Lung (tissue), 12 donors: ENCODE data around the gene KCTD12. TPM values are rescaled to one million over a fixed set of nuclear protein-coding genes. Genes with fewer than 3 reads are reported as not detected.
A peak's percentile ranks its signal among the peaks of the same experiment; 100 is the strongest.

Source experiments
- ATAC-seq: fragments of 200-7000 bp; cut with Tn5 transposase; one replicate; pipeline ENCODE4 v1.9.1; 2020; ENCODE audit warnings: moderate number of reproducible peaks; ENCODE audit not compliant: insufficient read depth, low FRiP score
- DNase-seq, 3 donors: peaks; one replicate each; pipeline ENCODE4 v3.0.0-alpha.2; 2013 to 2017
- H3K27ac ChIP-seq, 2 donors: one replicate each; pipeline ENCODE4 v1.5.1; 2013; ENCODE audit warnings: mild to moderate bottlenecking in 2 of 2, moderate library complexity in 2 of 2, control low read depth in 1 of 2, inconsistent platforms in 1 of 2, low read depth in 1 of 2, low read length in 1 of 2
- H3K27me3 ChIP-seq, 3 donors: one replicate each; pipeline ENCODE4 v1.5.1; 2013; ENCODE audit warnings: low read length in 2 of 3; ENCODE audit not compliant: control insufficient read depth in 3 of 3, insufficient read depth in 3 of 3
- H3K36me3 ChIP-seq, 4 donors: one replicate each; pipeline ENCODE4 v1.5.1; 2013; ENCODE audit warnings: low read length in 4 of 4, mild to moderate bottlenecking in 1 of 4, moderate library complexity in 1 of 4; ENCODE audit not compliant: control insufficient read depth in 4 of 4, insufficient read depth in 4 of 4
- H3K4me1 ChIP-seq, 5 donors: one replicate each; pipeline ENCODE4 v1.5.1; 2013; ENCODE audit warnings: low read length in 5 of 5, mild to moderate bottlenecking in 2 of 5, moderate library complexity in 1 of 5; ENCODE audit not compliant: control insufficient read depth in 5 of 5, insufficient read depth in 5 of 5
- H3K4me3 ChIP-seq: one replicate; pipeline ENCODE4 v1.5.1; 2013; ENCODE audit warnings: mild to moderate bottlenecking, control low read depth, moderate library complexity
- H3K9ac ChIP-seq, 2 donors: one replicate each; pipeline ENCODE4 v1.5.1; 2013; ENCODE audit warnings: low read length in 2 of 2, control low read depth in 1 of 2; ENCODE audit not compliant: insufficient read depth in 1 of 2
- H3K9me3 ChIP-seq, 4 donors: one replicate each; pipeline ENCODE4 v1.5.1; 2013; ENCODE audit warnings: low read length in 3 of 4, mild to moderate bottlenecking in 1 of 4, moderate library complexity in 1 of 4; ENCODE audit not compliant: control insufficient read depth in 4 of 4, insufficient read depth in 3 of 4
- WGBS, 2 donors: extraction: QIAGEN DNeasy Blood & Tissue Kit; methylation state at CpG; one replicate each; pipeline ENCODE4 v1.1.7; 2013; 5-methylcytosine and 5-hydroxymethylcytosine counted together
- polyA plus RNA-seq, 2 donors: library from polyadenylated mRNA; stranded (reverse); fragments of 200-250 nt; gene quantifications; one replicate each; pipeline ENCODE4 v1.2.1, GENCODE V29; 2013
- total RNA-seq, 2 donors: library from RNA; depleted of rRNA in 1 of 2; stranded (reverse); fragments of >200 nt in 1 of 2; gene quantifications; one replicate each; pipeline ENCODE4 v1.2.1, GENCODE V29; 2014 to 2021
- TF ChIP-seq, protein P1 (sequence below): IDR thresholded peaks from 2 replicates; pipeline ENCODE4 v1.5.1; 2012; ENCODE audit warnings: mild to moderate bottlenecking; ENCODE audit errors: control extremely low read depth, extremely low read depth
- donor health status: control.
- donor health status: control.
- donor health status: Bipolar disorder and iron deficiency.
- donor health status: healthy.
- donor health status: DM: yes; HTN: yes; CAD: no.

Gene KCTD12
- total and polyA plus RNA-seq, 4 donors = 26.2 to 188 (median 102) TPM

DNA sequence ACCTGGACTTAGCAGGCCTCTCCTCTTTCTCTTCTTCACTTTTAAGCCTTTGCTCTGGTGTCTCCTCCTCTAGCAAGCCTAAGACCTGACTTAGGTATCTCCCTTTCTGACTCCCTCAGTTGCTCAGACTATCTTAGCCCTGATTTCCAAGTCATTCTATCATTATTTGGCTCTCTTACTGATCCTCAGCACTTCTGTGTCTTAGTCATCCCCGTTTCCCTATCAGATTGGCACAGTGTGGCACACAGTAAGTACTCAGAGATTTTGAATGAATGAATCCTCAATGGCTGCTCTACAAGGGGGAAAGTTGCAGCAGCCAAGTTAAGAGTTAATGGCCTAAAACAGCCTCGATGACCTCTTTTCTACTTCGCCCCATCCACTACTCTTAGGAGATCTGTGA is 8.2 kb downstream of the KCTD12 start:
- H3K4me1 ChIP-seq = peaks cover 0 to 12% (median 7%) of the 10 kb centered on the region in 5 donors
- DNase-seq = no peak
- ATAC-seq = no peak
- no peaks in the 10 kb centered on the region for H3K27me3 ChIP-seq
- H3K9ac ChIP-seq = no peak overlapping the region
- TF ChIP-seq, protein P1, sequence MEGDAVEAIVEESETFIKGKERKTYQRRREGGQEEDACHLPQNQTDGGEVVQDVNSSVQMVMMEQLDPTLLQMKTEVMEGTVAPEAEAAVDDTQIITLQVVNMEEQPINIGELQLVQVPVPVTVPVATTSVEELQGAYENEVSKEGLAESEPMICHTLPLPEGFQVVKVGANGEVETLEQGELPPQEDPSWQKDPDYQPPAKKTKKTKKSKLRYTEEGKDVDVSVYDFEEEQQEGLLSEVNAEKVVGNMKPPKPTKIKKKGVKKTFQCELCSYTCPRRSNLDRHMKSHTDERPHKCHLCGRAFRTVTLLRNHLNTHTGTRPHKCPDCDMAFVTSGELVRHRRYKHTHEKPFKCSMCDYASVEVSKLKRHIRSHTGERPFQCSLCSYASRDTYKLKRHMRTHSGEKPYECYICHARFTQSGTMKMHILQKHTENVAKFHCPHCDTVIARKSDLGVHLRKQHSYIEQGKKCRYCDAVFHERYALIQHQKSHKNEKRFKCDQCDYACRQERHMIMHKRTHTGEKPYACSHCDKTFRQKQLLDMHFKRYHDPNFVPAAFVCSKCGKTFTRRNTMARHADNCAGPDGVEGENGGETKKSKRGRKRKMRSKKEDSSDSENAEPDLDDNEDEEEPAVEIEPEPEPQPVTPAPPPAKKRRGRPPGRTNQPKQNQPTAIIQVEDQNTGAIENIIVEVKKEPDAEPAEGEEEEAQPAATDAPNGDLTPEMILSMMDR = no peak
- peaks cover 0 to 8% (median 3%) of the 10 kb centered on the region in 4 donors for H3K36me3 ChIP-seq
- peak overlapping the region in 1 of 2 donors; percentile 51 for H3K27ac ChIP-seq
- no peaks in the 10 kb centered on the region for H3K9me3 ChIP-seq
- no peak overlapping the region for H3K4me3 ChIP-seq
- WGBS, 2 donors = 82 to 93% methylated on average over 3 of the region's 3 CpGs

- no peaks in the 10 kb centered on the region for H3K9me3 ChIP-seq
- H3K36me3 ChIP-seq = no peaks in the 10 kb centered on the region
- peak in 2 of 3 donors; percentile 23 to 32 for DNase-seq
- peaks cover 0 to 9% (median 0%) of the 10 kb centered on the region in 5 donors for H3K4me1 ChIP-seq
- H3K27ac ChIP-seq = no peak overlapping the region
- peak overlapping the region in 1 of 2 donors; percentile 9 for H3K9ac ChIP-seq
- 77 to 83% methylated on average over 3 of the region's 3 CpGs for WGBS, 2 donors
- ATAC-seq = no peak
- TF ChIP-seq, protein P1 = no peak
- H3K27me3 ChIP-seq = no peaks in the 10 kb centered on the region
- H3K4me3 ChIP-seq = no peak overlapping the region
Measured at GRCh38 chr13:76875271-76875815, 10.9 kb downstream of the KCTD12 start.

- Histone ChIP-seq H3K4me1 (peaks cover 0 to 6% (median 0%) of the 10 kb centered on the region in 5 donors), H3K27ac (no peak overlapping the region), H3K4me3 (no peak overlapping the region), H3K27me3 (no peaks in the 10 kb centered on the region), H3K36me3 (no peaks in the 10 kb centered on the region), H3K9me3 (no peaks in the 10 kb centered on the region), H3K9ac (no peak overlapping the region)
- DNase-seq (no peak), ATAC-seq (no peak)
- WGBS, 2 donors = 73 to 74% methylated on average over 2 of the region's 2 CpGs
- TF ChIP-seq, protein P1 = no peak
Measured at GRCh38 chr13:76874479-76874878, 11.7 kb downstream of the KCTD12 start.

- no peak for DNase-seq
- Histone ChIP-seq H3K9me3 (no peaks in the 10 kb centered on the region), H3K4me1 (peaks cover 0 to 6% (median 0%) of the 10 kb centered on the region in 5 donors), H3K9ac (no peak overlapping the region), H3K27ac (no peak overlapping the region), H3K4me3 (no peak overlapping the region), H3K36me3 (no peaks in the 10 kb centered on the region), H3K27me3 (no peaks in the 10 kb centered on the region)
- no peak for ATAC-seq
- TF ChIP-seq, protein P1 = no peak
- 72 to 82% methylated on average over 2 of the region's 2 CpGs for WGBS, 2 donors
Measured at GRCh38 chr13:76873445-76873844, 12.8 kb downstream of the KCTD12 start.
